Skeletal muscle satellite cell (primary cell): ENCODE results near the gene ZNF831. TPM values are rescaled to one million over a fixed set of nuclear protein-coding genes. Genes with fewer than 3 reads are reported as not detected.

Experiments used
- H3K27me3 ChIP-seq: 2 replicates; pipeline ENCODE4 v1.7.0; 2013; ENCODE audit warnings: low read length; ENCODE audit not compliant: control insufficient read depth, insufficient read depth
- H3K36me3 ChIP-seq: 2 replicates; pipeline ENCODE4 v1.7.0; 2013; ENCODE audit warnings: mild to moderate bottlenecking, control low read depth, low read length; ENCODE audit not compliant: insufficient read depth
- H3K4me1 ChIP-seq: 2 replicates; pipeline ENCODE4 v1.7.0; 2013; ENCODE audit warnings: low read length; ENCODE audit not compliant: control insufficient read depth, insufficient read depth
- H3K4me2 ChIP-seq: 2 replicates; pipeline ENCODE4 v1.7.0; 2013; ENCODE audit warnings: mild to moderate bottlenecking, low read length
- H3K4me3 ChIP-seq: 2 replicates; pipeline ENCODE4 v1.7.0; 2013; ENCODE audit warnings: low read length
- H3K9ac ChIP-seq: 2 replicates; pipeline ENCODE4 v1.7.0; 2013; ENCODE audit warnings: mild to moderate bottlenecking, low read depth, low read length, moderate library complexity
- H3K9me3 ChIP-seq: replicated peaks from 2 replicates; pipeline ENCODE4 v1.7.0; 2013; ENCODE audit warnings: mild to moderate bottlenecking, control low read depth, low read length
- total RNA-seq: library from RNA; depleted of rRNA; stranded (reverse); fragments of >200 nt; gene quantifications from 2 replicates; pipeline ENCODE4 v1.2.3, GENCODE V29; 2012; rRNA removed

The ZNF831 gene
- total RNA-seq, result not detected in 2 replicates

- no peak within 1 kb of the TSS for H3K9ac ChIP-seq
- no peak within 1 kb of the TSS for H3K4me2 ChIP-seq
- H3K27me3 ChIP-seq, result no peaks in the 10 kb centered on the region
- H3K36me3 ChIP-seq, result no peaks in the 10 kb centered on the region
- H3K4me1 ChIP-seq, result no peaks in the 10 kb centered on the region
- H3K4me3 ChIP-seq, result no peak within 1 kb of the TSS
- H3K9me3 ChIP-seq, result no peaks in the 10 kb centered on the region
These were observed at the start of gene ZNF831 for GRCh38 chr20:59163631-59164530. TSS of gene ZNF831 (plus strand) at chr20:59163821. CDS start at chr20:59191020, 27,199 bp downstream.

GRCh38 chr20:59117526-59117925, 46.1 kb upstream of the ZNF831 start:
- Histone ChIP-seq H3K4me2 (no peak overlapping the region), H3K4me3 (no peak overlapping the region), H3K4me1 (no peaks in the 10 kb centered on the region), H3K36me3 (no peaks in the 10 kb centered on the region), H3K9me3 (no peaks in the 10 kb centered on the region), H3K27me3 (no peaks in the 10 kb centered on the region), H3K9ac (no peak overlapping the region)

- Histone ChIP-seq H3K9ac (no peak overlapping the region), H3K4me3 (no peak overlapping the region), H3K27me3 (no peaks in the 10 kb centered on the region), H3K9me3 (no peaks in the 10 kb centered on the region), H3K36me3 (no peaks in the 10 kb centered on the region), H3K4me1 (no peaks in the 10 kb centered on the region), H3K4me2 (no peak overlapping the region)
These were observed 44.8 kb upstream of the ZNF831 start for GRCh38 chr20:59118855-59119254.

GRCh38 chr20:59120491-59120890, 43.1 kb upstream of the ZNF831 start:
- Histone ChIP-seq H3K9me3 (no peaks in the 10 kb centered on the region), H3K4me2 (no peak overlapping the region), H3K4me3 (no peak overlapping the region), H3K27me3 (no peaks in the 10 kb centered on the region), H3K36me3 (no peaks in the 10 kb centered on the region), H3K9ac (no peak overlapping the region), H3K4me1 (no peaks in the 10 kb centered on the region)

GRCh38 chr20:59120919-59121318, 42.7 kb upstream of the ZNF831 start:
- no peaks in the 10 kb centered on the region for H3K36me3 ChIP-seq
- H3K4me2 ChIP-seq, result no peak overlapping the region
- no peaks in the 10 kb centered on the region for H3K9me3 ChIP-seq
- H3K9ac ChIP-seq, result no peak overlapping the region
- no peak overlapping the region for H3K4me3 ChIP-seq
- no peaks in the 10 kb centered on the region for H3K4me1 ChIP-seq
- no peaks in the 10 kb centered on the region for H3K27me3 ChIP-seq

- Histone ChIP-seq H3K36me3 (no peaks in the 10 kb centered on the region), H3K27me3 (no peaks in the 10 kb centered on the region), H3K4me1 (no peaks in the 10 kb centered on the region), H3K9ac (no peak overlapping the region), H3K9me3 (no peaks in the 10 kb centered on the region), H3K4me3 (no peak overlapping the region), H3K4me2 (no peak overlapping the region)
These were observed 41.7 kb upstream of the ZNF831 start for GRCh38 chr20:59121714-59122565.

- no peaks in the 10 kb centered on the region for H3K27me3 ChIP-seq
- H3K36me3 ChIP-seq, result no peaks in the 10 kb centered on the region
- H3K9ac ChIP-seq, result no peak overlapping the region
- H3K9me3 ChIP-seq, result no peaks in the 10 kb centered on the region
- no peak overlapping the region for H3K4me3 ChIP-seq
- H3K4me1 ChIP-seq, result no peaks in the 10 kb centered on the region
- H3K4me2 ChIP-seq, result no peak overlapping the region
These were observed 41.1 kb upstream of the ZNF831 start for GRCh38 chr20:59122566-59122919.

GRCh38 chr20:59123011-59123677, 40.5 kb upstream of the ZNF831 start:
- H3K36me3 ChIP-seq, result no peaks in the 10 kb centered on the region
- no peaks in the 10 kb centered on the region for H3K9me3 ChIP-seq
- H3K4me3 ChIP-seq, result no peak overlapping the region
- no peak overlapping the region for H3K4me2 ChIP-seq
- H3K4me1 ChIP-seq, result no peaks in the 10 kb centered on the region
- H3K9ac ChIP-seq, result no peak overlapping the region
- no peaks in the 10 kb centered on the region for H3K27me3 ChIP-seq

- H3K4me3 ChIP-seq, result no peak overlapping the region
- H3K4me2 ChIP-seq, result no peak overlapping the region
- H3K9ac ChIP-seq, result no peak overlapping the region
- H3K9me3 ChIP-seq, result no peaks in the 10 kb centered on the region
- no peaks in the 10 kb centered on the region for H3K36me3 ChIP-seq
- H3K4me1 ChIP-seq, result no peaks in the 10 kb centered on the region
- H3K27me3 ChIP-seq, result no peaks in the 10 kb centered on the region
These were observed 39.9 kb upstream of the ZNF831 start for GRCh38 chr20:59123678-59124255.

GRCh38 chr20:59124296-59125029, 39.2 kb upstream of the ZNF831 start:
- Histone ChIP-seq H3K9me3 (no peaks in the 10 kb centered on the region), H3K36me3 (no peaks in the 10 kb centered on the region), H3K4me2 (no peak overlapping the region), H3K4me1 (no peaks in the 10 kb centered on the region), H3K9ac (no peak overlapping the region), H3K27me3 (no peaks in the 10 kb centered on the region), H3K4me3 (no peak overlapping the region)
